NB4 (cell line): ENCODE results near the gene MTHFR.

Experiments
- DNase-seq: peaks from one replicate; pipeline ENCODE4 v3.0.0; 2010; ENCODE audit warnings: low read depth
- H3K4me3 ChIP-seq: one replicate; pipeline ENCODE4 v1.5.1; 2011; ENCODE audit warnings: mild to moderate bottlenecking, low read depth, low read length, moderate library complexity
- CTCF ChIP-seq: IDR thresholded peaks from one replicate; pipeline ENCODE4 v1.5.1; 2012; ENCODE audit warnings: low read depth, low read length
- MAX ChIP-seq: IDR thresholded peaks from 2 replicates; pipeline ENCODE4 v1.6.1; 2011; ENCODE audit warnings: low read depth, low read length
- MYC ChIP-seq: IDR thresholded peaks from 2 replicates; pipeline ENCODE4 v1.6.1; 2011; ENCODE audit warnings: low read depth, low read length
- POLR2A ChIP-seq: IDR thresholded peaks from 2 replicates; pipeline ENCODE4 v1.6.1; 2011; ENCODE audit warnings: mild to moderate bottlenecking; ENCODE audit not compliant: insufficient read length; ENCODE audit errors: extremely low read depth

The MTHFR gene

DNA sequence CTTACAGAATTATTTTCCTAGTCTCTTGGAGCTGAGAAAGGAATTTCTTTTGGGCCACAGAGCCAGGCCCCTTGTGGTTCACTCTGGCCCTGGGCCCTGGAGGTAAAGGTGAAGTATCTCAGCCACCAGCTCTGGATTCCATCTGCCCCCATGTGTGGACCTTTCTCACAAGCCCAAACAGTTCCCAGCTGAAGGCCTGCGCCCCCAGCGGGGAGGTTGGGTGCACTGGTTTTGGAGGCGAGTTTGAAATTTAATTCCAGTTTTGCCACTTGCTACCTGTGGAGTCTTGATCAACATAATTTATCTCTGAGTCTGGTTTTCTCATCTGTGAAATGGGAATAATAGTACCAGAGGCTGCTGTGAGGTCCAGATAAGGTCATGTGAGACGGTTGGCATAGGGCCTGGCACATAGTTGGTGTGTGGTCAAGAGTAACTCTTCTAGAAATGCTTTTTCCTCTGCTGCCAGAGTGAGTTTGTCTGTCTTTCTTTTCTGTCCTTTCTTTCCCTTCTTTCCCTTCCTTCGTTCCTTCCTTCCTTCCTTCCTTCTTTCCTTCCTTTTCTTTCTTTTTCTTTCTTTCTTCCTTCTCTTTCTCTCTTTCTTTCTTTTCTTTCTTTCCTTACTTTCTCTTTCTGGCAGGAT is 63.7 kb downstream of the MTHFR start:
- TF ChIP-seq CTCF: peak; percentile 5
- no peak for TF ChIP-seq POLR2A
- TF ChIP-seq MAX: no peak
- TF ChIP-seq MYC: no peak
- H3K4me3 ChIP-seq: no peak overlapping the region
- DNase-seq: no peak

GRCh38 chr1:11741482-11741881 is 64.3 kb downstream of the MTHFR start:
- TF ChIP-seq MYC: no peak
- TF ChIP-seq CTCF: no peak
- TF ChIP-seq POLR2A: no peak
- no peak for TF ChIP-seq MAX
- H3K4me3 ChIP-seq: no peak overlapping the region
- DNase-seq: no peak

DNA sequence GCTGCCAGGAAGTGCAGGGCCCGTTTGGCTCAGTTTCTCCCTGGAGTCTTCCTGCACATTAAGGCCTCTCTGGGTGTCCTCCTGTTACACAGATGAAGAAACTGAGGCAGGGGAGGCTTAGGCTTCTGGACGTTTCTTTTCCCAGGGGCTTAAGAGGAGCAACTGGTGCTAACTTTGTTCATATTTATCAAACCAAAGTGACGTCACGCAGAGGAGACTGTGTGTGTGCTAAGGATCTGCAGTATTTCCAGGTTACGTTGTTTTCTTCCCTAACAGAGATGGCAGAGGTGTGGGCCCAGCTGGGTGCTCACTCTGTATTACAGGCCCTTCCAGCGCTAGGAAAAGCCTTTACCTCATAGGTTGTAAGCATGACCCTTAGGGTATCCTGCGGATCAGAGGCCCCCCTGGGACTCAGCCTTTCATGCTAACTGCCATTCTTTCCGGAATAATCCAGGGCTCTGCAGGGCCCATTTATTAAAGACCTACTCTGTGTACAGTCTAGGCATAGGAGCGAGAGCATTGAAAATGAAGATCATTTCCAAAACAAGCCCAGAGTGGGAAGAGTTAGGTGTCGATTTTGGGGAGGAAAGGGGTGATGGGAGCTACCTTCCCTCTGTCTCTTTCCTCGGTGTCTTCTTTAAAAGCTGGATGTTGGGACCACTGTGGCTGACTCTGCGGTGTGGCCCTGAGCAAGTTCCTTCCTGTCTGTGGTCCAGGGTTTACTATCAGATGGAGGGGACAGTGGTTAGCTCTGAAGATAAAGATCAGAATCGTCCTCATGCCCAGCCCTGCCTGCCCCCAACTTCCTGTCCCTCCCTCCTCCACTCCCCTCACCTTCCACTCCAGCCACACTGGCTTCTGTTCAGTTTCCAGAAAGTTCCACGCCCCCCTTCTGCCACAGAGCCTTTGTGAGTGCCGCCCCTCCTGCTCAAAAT is 65.2 kb downstream of the MTHFR start:
- peak overlapping the region; percentile 40 for H3K4me3 ChIP-seq
- TF ChIP-seq CTCF (no peak), MYC (peak; percentile 74), MAX (peak; percentile 43; the same call in 1 of the 2 replicates)
- peak; percentile 96 for DNase-seq

GRCh38 chr1:11738783-11739182 is 67.0 kb downstream of the MTHFR start:
- DNase-seq: peak; percentile 77
- H3K4me3 ChIP-seq: no peak overlapping the region
- TF ChIP-seq CTCF: peak; percentile 23
- TF ChIP-seq MYC: no peak

DNA sequence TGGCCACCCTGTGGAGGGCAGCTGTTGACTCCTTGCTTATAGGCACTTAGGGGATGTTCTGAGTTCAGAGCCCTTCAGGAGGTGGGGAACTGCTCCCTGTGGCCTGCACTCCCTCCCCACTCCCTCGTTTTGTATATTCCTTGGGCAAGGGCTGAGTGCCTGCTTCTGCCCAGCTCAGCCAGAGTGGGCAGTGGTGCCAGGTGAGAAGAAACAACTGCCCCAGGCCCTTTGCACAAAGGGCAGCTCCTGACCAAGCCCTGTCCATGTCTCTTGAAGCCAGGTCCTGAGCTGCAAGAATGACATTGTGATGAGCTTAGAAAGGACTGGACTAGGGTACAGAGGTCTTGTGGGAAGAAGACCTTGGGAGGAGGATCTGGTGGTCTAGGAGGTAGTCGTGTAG is 67.7 kb downstream of the MTHFR start:
- peak; percentile 22 for DNase-seq
- TF ChIP-seq MYC (no peak), CTCF (no peak), MAX (no peak), POLR2A (no peak)
- H3K4me3 ChIP-seq: peak overlapping the region; percentile 67
